ENCODE measurements around the gene CLEC19A. TPM values are rescaled to one million over a fixed set of nuclear protein-coding genes. Genes with fewer than 3 reads are reported as not detected.
A peak's percentile ranks its signal among the peaks of the same experiment; 100 is the strongest.

CLEC19A gene
- total RNA-seq, 1 donor from 2014 or later: not detected

DNA sequence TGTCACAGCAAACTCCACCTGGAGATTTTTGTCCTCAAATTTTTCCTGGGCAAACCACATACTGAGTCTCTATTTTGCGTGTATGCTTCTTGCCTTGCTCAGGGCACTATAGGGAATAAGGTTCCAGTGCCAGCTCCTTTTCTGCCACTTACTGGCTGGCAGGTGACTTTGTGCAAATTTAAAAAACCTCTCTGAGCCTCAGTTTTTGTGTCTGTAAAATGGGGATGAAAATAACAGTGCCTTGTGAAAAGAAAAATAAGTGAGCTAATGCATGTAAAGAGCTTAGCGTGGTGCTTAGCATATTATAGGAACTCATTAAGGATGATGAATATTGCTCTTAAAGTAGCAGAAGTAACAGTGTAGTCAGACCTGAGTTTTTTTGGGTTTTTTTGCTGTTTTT is 19.9 kb downstream of the CLEC19A start:
- Mint-ChIP-seq H3K36me3 (ENCODE audit: low read depth, unreplicated experiment) (no peaks in the 10 kb centered on the region), H3K4me3 (ENCODE audit: unreplicated experiment) (no peak overlapping the region), H3K9me3 (ENCODE audit: unreplicated experiment) (no peaks in the 10 kb centered on the region), H3K4me1 (ENCODE audit: unreplicated experiment) (peaks cover 3% of the 10 kb centered on the region), H3K27me3 (ENCODE audit: unreplicated experiment) (peaks cover 2% of the 10 kb centered on the region), H3K27ac (ENCODE audit: unreplicated experiment) (no peak overlapping the region)
- TF ChIP-seq, protein P1, sequence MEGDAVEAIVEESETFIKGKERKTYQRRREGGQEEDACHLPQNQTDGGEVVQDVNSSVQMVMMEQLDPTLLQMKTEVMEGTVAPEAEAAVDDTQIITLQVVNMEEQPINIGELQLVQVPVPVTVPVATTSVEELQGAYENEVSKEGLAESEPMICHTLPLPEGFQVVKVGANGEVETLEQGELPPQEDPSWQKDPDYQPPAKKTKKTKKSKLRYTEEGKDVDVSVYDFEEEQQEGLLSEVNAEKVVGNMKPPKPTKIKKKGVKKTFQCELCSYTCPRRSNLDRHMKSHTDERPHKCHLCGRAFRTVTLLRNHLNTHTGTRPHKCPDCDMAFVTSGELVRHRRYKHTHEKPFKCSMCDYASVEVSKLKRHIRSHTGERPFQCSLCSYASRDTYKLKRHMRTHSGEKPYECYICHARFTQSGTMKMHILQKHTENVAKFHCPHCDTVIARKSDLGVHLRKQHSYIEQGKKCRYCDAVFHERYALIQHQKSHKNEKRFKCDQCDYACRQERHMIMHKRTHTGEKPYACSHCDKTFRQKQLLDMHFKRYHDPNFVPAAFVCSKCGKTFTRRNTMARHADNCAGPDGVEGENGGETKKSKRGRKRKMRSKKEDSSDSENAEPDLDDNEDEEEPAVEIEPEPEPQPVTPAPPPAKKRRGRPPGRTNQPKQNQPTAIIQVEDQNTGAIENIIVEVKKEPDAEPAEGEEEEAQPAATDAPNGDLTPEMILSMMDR (IDR thresholded peaks at IDR 0.05; ENCODE audit: unreplicated experiment): no peak
- DNase-seq (ENCODE audit: low spot score): no peak

DNA sequence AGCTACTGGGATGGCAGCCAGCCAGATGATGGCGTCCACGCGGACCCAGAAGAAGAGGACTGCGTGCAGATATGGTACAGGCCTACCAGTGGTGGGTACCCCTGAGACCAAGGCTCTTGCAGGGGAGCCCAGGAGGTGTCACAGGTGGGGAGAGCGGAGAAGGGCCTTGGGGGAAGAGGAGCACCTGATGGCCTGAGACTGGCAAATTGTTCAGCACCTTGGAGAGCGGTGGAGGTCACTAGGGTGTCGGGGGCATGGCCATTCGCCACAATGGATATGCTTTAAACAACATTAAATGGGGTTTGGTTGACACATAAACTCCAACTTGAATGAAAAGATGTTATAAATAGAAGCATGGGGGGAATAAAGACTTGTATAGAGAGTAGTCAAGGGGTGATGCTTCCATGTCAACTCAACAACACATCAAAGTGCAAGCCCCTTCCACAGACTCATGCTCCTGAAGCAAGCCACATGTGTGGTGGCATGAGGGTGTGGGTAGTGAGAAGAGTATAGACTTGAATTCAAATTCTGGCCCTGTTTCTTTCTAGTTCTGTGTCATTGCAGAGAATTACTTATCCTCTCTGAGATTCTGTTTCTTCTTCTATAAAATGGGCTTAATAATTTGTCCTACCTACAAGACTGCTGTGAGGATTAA is 22.2 kb downstream of the CLEC19A start:
- Mint-ChIP-seq H3K4me3 (ENCODE audit: unreplicated experiment) (no peak overlapping the region), H3K36me3 (ENCODE audit: low read depth, unreplicated experiment) (no peaks in the 10 kb centered on the region), H3K27me3 (ENCODE audit: unreplicated experiment) (peaks cover 3% of the 10 kb centered on the region), H3K27ac (ENCODE audit: unreplicated experiment) (no peak overlapping the region), H3K4me1 (ENCODE audit: unreplicated experiment) (peaks cover 3% of the 10 kb centered on the region), H3K9me3 (ENCODE audit: unreplicated experiment) (no peaks in the 10 kb centered on the region)
- DNase-seq (ENCODE audit: low spot score): peak; percentile 52
- TF ChIP-seq, protein P1 (IDR thresholded peaks at IDR 0.05; ENCODE audit: unreplicated experiment): no peak

DNA sequence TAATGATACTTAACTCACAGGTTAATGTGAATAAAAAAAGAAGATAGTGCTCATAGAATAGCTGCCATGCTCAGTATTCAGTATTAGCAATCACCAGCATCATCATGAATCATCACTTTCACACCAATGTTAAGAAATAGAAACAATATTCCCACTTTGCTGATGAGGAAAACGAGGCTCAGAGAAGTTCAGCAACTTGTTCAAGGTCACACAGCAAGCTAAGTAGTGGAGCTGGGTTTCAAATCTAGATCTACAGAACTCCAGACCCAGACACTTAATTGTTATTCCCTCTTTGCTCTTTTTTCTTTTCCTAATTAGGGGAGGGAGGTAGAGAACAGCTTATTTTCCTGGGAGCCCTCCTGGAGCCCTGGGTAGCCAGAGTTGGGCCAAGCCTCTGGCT is 22.9 kb downstream of the CLEC19A start:
- DNase-seq (ENCODE audit: low spot score): no peak
- Mint-ChIP-seq H3K4me3 (ENCODE audit: unreplicated experiment) (no peak overlapping the region), H3K9me3 (ENCODE audit: unreplicated experiment) (no peaks in the 10 kb centered on the region), H3K27ac (ENCODE audit: unreplicated experiment) (no peak overlapping the region), H3K4me1 (ENCODE audit: unreplicated experiment) (peaks cover 3% of the 10 kb centered on the region), H3K27me3 (ENCODE audit: unreplicated experiment) (peaks cover 3% of the 10 kb centered on the region), H3K36me3 (ENCODE audit: low read depth, unreplicated experiment) (no peaks in the 10 kb centered on the region)
- TF ChIP-seq, protein P1 (IDR thresholded peaks at IDR 0.05; ENCODE audit: unreplicated experiment): no peak

DNA sequence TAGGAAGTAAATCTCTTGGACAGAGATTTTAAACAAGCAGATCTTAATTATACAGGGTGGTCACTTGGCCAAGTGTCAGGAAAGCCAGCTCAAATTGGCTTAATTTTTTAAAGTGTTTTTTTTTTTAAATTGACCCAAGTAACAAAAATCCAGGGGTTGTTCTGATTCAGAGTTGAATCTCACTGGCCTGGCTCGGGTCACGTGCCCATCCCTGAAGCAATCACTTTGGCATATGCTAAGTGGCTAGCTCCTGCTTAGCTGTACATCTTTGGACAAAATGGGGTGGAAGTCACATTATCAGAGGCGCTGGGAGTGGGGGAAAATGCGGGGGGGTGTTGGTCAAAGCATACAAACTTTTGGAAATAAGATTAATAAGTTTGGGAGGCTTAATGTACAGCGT is 23.6 kb downstream of the CLEC19A start:
- H3K27me3 Mint-ChIP-seq (ENCODE audit: unreplicated experiment): peaks cover 3% of the 10 kb centered on the region
- H3K36me3 Mint-ChIP-seq (ENCODE audit: low read depth, unreplicated experiment): no peaks in the 10 kb centered on the region
- no peak overlapping the region for H3K4me3 Mint-ChIP-seq (ENCODE audit: unreplicated experiment)
- TF ChIP-seq, protein P1 (IDR thresholded peaks at IDR 0.05; ENCODE audit: unreplicated experiment): no peak
- DNase-seq (ENCODE audit: low spot score): no peak
- peaks cover 3% of the 10 kb centered on the region for H3K4me1 Mint-ChIP-seq (ENCODE audit: unreplicated experiment)
- H3K9me3 Mint-ChIP-seq (ENCODE audit: unreplicated experiment): no peaks in the 10 kb centered on the region
- H3K27ac Mint-ChIP-seq (ENCODE audit: unreplicated experiment): no peak overlapping the region

DNA sequence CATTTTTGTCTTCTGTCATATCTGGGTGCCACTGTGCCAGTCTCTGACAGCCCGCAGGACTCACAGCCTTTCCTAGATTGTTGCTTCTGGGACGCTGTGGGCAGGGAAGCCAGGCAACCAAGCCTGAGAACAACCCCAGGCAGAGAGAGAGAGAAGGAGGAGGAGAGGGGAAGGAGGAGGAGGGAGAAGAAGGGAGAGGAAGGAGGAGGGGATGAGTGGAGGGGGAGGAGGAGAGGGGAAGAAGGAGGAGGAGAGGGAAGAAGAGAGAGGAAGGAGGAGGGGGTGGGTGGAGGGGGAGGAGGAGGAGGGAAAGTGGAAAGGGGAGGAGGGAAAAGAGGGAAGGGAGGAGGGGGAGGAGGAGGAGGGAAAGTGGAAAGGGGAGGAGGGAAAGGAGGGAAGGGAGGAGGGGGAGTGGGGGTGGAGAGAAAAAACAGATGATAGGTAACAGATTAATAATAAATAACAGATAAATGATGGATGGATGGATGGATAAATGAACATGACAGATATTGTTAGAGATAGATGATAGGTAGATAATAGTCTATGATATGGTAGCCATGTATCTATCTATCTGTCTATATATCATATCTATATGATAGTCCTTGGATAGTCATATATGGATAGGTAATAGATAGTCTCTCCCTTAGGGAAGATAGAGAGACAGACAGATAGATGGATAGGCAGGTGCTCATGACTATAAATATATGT is 29.3 kb downstream of the CLEC19A start:
- Mint-ChIP-seq H3K4me3 (ENCODE audit: unreplicated experiment) (no peak overlapping the region), H3K9me3 (ENCODE audit: unreplicated experiment) (no peaks in the 10 kb centered on the region), H3K27ac (ENCODE audit: unreplicated experiment) (no peak overlapping the region), H3K36me3 (ENCODE audit: low read depth, unreplicated experiment) (no peaks in the 10 kb centered on the region), H3K4me1 (ENCODE audit: unreplicated experiment) (no peaks in the 10 kb centered on the region), H3K27me3 (ENCODE audit: unreplicated experiment) (peaks cover 2% of the 10 kb centered on the region)
- TF ChIP-seq, protein P1 (IDR thresholded peaks at IDR 0.05; ENCODE audit: unreplicated experiment): no peak
- no peak for DNase-seq (ENCODE audit: low spot score)
